ENCODE results near the gene GABBR2. TPM values are rescaled to one million over a fixed set of nuclear protein-coding genes. Genes with fewer than 3 reads are reported as not detected.
A peak's percentile ranks its signal among the peaks of the same experiment; 100 is the strongest.

The GABBR2 gene
- total RNA-seq, 1 donor from 2014 or later, result not detected

DNA sequence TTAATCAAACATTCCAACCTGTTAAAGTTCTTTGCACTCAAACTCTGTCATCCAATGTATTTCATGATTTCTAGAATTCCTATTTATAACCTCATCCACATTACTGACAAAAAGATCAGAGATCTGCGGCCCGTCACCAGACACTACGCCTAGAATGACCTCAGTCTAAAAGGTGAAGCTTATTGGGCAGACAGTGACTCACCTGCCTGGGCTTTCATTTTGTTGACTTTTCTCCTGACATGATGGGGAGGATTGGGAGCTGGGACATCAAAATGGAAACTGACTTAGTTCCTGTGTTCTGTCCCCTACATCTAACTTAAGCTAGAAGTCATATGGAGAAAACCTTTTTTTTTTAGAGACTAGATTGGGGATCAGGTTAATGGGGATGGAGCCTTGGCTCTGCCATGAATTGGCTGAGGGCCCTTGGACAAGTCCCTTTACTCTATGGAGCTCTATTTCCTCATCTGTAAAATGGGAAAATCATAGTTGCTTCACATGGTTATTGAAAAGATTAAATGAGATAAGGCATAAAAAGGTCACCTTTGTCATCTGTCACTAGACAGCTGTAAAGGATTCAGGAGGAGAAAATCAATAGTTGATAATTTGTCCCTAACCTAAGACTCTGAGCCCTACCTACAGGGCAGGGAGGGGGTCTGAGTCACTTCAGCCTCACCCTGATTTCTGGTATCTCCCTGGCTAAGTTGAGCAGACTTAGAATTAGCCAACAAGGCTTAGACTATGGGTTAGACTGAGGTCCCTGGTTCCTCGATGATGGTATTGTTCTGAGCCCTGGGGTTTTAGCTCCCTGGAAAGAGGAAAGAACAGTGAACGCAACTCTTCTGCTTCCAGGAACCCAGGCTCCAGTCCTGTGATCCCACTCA lies 228.5 kb downstream of the GABBR2 start:
- H3K36me3 Mint-ChIP-seq (ENCODE audit: unreplicated experiment), result no peaks in the 10 kb centered on the region
- peaks cover 32% of the 10 kb centered on the region for H3K27me3 Mint-ChIP-seq (ENCODE audit: unreplicated experiment)
- TF ChIP-seq, protein P1, sequence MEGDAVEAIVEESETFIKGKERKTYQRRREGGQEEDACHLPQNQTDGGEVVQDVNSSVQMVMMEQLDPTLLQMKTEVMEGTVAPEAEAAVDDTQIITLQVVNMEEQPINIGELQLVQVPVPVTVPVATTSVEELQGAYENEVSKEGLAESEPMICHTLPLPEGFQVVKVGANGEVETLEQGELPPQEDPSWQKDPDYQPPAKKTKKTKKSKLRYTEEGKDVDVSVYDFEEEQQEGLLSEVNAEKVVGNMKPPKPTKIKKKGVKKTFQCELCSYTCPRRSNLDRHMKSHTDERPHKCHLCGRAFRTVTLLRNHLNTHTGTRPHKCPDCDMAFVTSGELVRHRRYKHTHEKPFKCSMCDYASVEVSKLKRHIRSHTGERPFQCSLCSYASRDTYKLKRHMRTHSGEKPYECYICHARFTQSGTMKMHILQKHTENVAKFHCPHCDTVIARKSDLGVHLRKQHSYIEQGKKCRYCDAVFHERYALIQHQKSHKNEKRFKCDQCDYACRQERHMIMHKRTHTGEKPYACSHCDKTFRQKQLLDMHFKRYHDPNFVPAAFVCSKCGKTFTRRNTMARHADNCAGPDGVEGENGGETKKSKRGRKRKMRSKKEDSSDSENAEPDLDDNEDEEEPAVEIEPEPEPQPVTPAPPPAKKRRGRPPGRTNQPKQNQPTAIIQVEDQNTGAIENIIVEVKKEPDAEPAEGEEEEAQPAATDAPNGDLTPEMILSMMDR (IDR thresholded peaks at IDR 0.05), result no peak
- H3K4me1 Mint-ChIP-seq (ENCODE audit: unreplicated experiment), result no peaks in the 10 kb centered on the region
- H3K9me3 Mint-ChIP-seq (ENCODE audit: unreplicated experiment), result no peaks in the 10 kb centered on the region
- H3K27ac Mint-ChIP-seq (ENCODE audit: unreplicated experiment), result no peak overlapping the region
- DNase-seq (ENCODE audit: extremely low spot score, unreplicated experiment), result no peak
- H3K4me3 Mint-ChIP-seq (ENCODE audit: unreplicated experiment), result no peak overlapping the region

DNA sequence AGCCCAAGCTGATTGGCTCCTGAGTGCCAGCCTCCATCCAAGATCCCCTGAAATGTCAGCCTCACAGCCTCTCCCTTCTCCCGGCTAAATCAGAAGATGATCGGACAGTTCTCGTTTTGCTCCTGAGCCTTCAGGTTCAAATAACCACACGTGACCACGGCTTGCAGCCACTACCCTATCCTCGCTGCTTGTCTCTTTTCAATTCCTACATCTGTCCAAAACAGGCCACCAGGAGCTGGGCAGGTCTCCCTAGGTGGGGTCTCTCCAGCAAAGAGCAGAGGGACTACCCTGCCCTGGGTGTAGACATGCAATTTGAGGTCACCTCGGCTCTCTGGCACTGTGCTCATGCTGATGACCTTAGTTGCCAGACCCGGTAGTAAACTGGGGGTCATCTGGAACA lies 229.3 kb downstream of the GABBR2 start:
- Mint-ChIP-seq H3K9me3 (ENCODE audit: unreplicated experiment) (no peaks in the 10 kb centered on the region), H3K36me3 (ENCODE audit: unreplicated experiment) (no peaks in the 10 kb centered on the region), H3K4me3 (ENCODE audit: unreplicated experiment) (no peak overlapping the region), H3K27me3 (ENCODE audit: unreplicated experiment) (peaks cover 36% of the 10 kb centered on the region), H3K27ac (ENCODE audit: unreplicated experiment) (no peak overlapping the region), H3K4me1 (ENCODE audit: unreplicated experiment) (no peaks in the 10 kb centered on the region)
- peak; percentile 60 for DNase-seq (ENCODE audit: extremely low spot score, unreplicated experiment)
- TF ChIP-seq, protein P1 (IDR thresholded peaks at IDR 0.05), result no peak

DNA sequence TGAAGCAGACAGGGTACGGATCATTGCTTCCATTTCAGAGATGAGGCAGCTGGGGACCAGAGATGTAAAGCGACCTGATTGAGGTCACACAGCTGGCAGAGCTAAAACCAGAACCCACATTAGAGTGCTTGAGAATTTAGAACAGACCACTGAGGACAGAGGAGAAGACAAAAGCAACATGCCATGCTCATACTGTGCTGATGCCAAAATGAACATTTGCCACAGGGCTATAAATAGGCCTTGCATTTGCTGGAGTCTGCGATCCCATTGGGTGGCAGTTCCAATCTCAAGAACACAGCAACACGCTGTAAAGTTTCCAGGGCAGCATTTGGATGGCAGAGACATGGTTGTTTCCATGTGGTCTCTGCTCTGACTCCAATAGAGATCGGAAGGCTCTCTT lies 230.9 kb downstream of the GABBR2 start:
- TF ChIP-seq, protein P1 (IDR thresholded peaks at IDR 0.05), result no peak
- H3K27ac Mint-ChIP-seq (ENCODE audit: unreplicated experiment), result no peak overlapping the region
- H3K4me3 Mint-ChIP-seq (ENCODE audit: unreplicated experiment), result no peak overlapping the region
- H3K9me3 Mint-ChIP-seq (ENCODE audit: unreplicated experiment), result no peaks in the 10 kb centered on the region
- no peak for DNase-seq (ENCODE audit: extremely low spot score, unreplicated experiment)
- no peaks in the 10 kb centered on the region for H3K4me1 Mint-ChIP-seq (ENCODE audit: unreplicated experiment)
- peaks cover 28% of the 10 kb centered on the region for H3K27me3 Mint-ChIP-seq (ENCODE audit: unreplicated experiment)
- H3K36me3 Mint-ChIP-seq (ENCODE audit: unreplicated experiment), result no peaks in the 10 kb centered on the region

- DNase-seq (ENCODE audit: extremely low spot score, unreplicated experiment), result no peak
- H3K36me3 Mint-ChIP-seq (ENCODE audit: unreplicated experiment), result no peaks in the 10 kb centered on the region
- TF ChIP-seq, protein P1 (IDR thresholded peaks at IDR 0.05), result no peak
- H3K4me1 Mint-ChIP-seq (ENCODE audit: unreplicated experiment), result no peaks in the 10 kb centered on the region
- no peak overlapping the region for H3K27ac Mint-ChIP-seq (ENCODE audit: unreplicated experiment)
- H3K4me3 Mint-ChIP-seq (ENCODE audit: unreplicated experiment), result no peak overlapping the region
- H3K27me3 Mint-ChIP-seq (ENCODE audit: unreplicated experiment), result peaks cover 11% of the 10 kb centered on the region
- no peaks in the 10 kb centered on the region for H3K9me3 Mint-ChIP-seq (ENCODE audit: unreplicated experiment)
Observed at GRCh38 chr9:98472216-98472615, 236.5 kb downstream of the GABBR2 start.

DNA sequence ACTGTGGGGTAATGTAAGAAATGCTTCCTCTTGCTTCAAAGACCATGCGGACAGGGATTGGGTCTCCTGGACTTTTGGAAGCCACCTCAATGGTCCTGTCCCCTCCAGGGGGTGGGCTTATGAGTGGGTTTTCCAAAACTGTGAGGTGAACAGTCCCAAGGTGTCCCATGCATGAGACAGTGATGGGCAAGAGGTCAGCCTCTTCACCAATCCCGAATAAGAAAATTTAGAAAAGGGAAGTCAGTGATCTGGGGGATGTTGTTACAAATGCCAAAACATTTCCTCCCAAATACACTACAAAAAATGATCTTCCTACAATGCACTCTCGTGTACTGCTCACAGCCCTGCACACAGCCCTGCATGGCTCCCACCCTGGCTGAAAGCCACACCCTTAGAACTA lies 237.6 kb downstream of the GABBR2 start:
- TF ChIP-seq, protein P1 (IDR thresholded peaks at IDR 0.05), result no peak
- no peak for DNase-seq (ENCODE audit: extremely low spot score, unreplicated experiment)
- Mint-ChIP-seq H3K36me3 (ENCODE audit: unreplicated experiment) (no peaks in the 10 kb centered on the region), H3K27me3 (ENCODE audit: unreplicated experiment) (peaks cover 6% of the 10 kb centered on the region), H3K27ac (ENCODE audit: unreplicated experiment) (no peak overlapping the region), H3K4me3 (ENCODE audit: unreplicated experiment) (no peak overlapping the region), H3K9me3 (ENCODE audit: unreplicated experiment) (peaks cover 4% of the 10 kb centered on the region), H3K4me1 (ENCODE audit: unreplicated experiment) (no peaks in the 10 kb centered on the region)
